Testis (tissue), 2 donors: Measurements from ENCODE around the gene ADAT1.

Source experiments
- CTCF ChIP-seq, 3 experiments: fragments of 450-650 bp in 2 of 3; fragments of 200-600 bp in 1 of 3; sonication (generic) in 1 of 3; IDR thresholded peaks; one replicate each; pipeline ENCODE4 v1.5.1; 2016 to 2019; ENCODE audit warnings: antibody characterized with exemption in 3 of 3, mild to moderate bottlenecking in 2 of 3, moderate library complexity in 1 of 3
- POLR2A ChIP-seq: fragments of 450-650 bp; IDR thresholded peaks from one replicate; pipeline ENCODE4 v1.6.1; 2017; ENCODE audit warnings: antibody characterized with exemption, mild to moderate bottlenecking, moderate library complexity

- no peak for TF ChIP-seq CTCF (IDR thresholded peaks at IDR 0.05)
- TF ChIP-seq POLR2A: no peak
Measured at GRCh38 chr16:75589306-75589705, 33.8 kb downstream of the ADAT1 start.
